Duodenal mucosa (tissue), 2 donors: ENCODE measurements around the gene SUMO2.
A peak's percentile ranks its signal among the peaks of the same experiment; 100 is the strongest.
"Not testable (repeated sequence)": the region's sequence is repeated elsewhere in the genome, so short reads cannot be mapped to it uniquely, and the experiment has no call there.

Experiments
- H3K27ac ChIP-seq: one replicate; pipeline ENCODE4 v1.7.0; 2013; ENCODE audit warnings: low read depth, low read length
- H3K27me3 ChIP-seq, 2 donors: one replicate each; pipeline ENCODE4 v1.7.0; 2013; ENCODE audit warnings: low read length in 2 of 2, control low read depth in 1 of 2; ENCODE audit not compliant: insufficient read depth in 2 of 2, control insufficient read depth in 1 of 2
- H3K36me3 ChIP-seq, 2 donors: one replicate each; pipeline ENCODE4 v1.7.0; 2013; ENCODE audit warnings: low read length in 2 of 2, control low read depth in 1 of 2; ENCODE audit not compliant: insufficient read depth in 2 of 2, control insufficient read depth in 1 of 2
- H3K4me1 ChIP-seq, 2 donors: one replicate each; pipeline ENCODE4 v1.7.0; 2013; ENCODE audit warnings: low read length in 2 of 2, control low read depth in 1 of 2; ENCODE audit not compliant: insufficient read depth in 2 of 2, control insufficient read depth in 1 of 2
- H3K4me3 ChIP-seq, 2 donors: one replicate each; pipeline ENCODE4 v1.7.0; 2013; ENCODE audit warnings: low read length in 2 of 2, low read depth in 1 of 2
- H3K9ac ChIP-seq, 2 donors: one replicate each; pipeline ENCODE4 v1.7.0; 2013; ENCODE audit warnings: low read length in 2 of 2, low read depth in 1 of 2
- H3K9me3 ChIP-seq, 2 donors: one replicate each; pipeline ENCODE4 v1.7.0; 2013; ENCODE audit warnings: low read length in 2 of 2, control low read depth in 1 of 2; ENCODE audit not compliant: control insufficient read depth in 1 of 2

SUMO2 gene

DNA sequence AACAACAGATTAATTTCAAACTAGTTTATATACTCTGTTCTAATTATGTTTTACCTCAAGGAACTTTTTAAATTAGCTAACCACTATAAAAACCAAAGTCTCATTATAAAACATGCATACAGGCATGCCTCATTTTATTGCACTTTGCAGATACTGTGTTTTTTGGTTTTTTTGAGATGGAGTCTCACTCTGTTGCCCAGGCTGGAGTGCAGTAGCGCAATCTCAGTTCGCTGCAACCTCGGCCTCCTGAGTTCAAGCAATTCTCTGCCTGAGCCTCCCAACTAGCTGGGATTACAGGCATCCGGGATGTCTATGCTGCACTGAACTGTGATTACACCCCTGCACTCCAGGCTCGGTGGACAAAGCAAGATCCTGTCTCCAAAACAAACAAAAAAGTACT, 19.7 kb downstream of the SUMO2 start:
- Histone ChIP-seq H3K9ac (no peak overlapping the region), H3K27ac (no peak overlapping the region), H3K4me1 (no peaks in the 10 kb centered on the region), H3K4me3 (no peak overlapping the region), H3K36me3 (peaks cover 0 to 17% of the 10 kb centered on the region in 2 donors), H3K27me3 (no peaks in the 10 kb centered on the region), H3K9me3 (no peaks in the 10 kb centered on the region)

DNA sequence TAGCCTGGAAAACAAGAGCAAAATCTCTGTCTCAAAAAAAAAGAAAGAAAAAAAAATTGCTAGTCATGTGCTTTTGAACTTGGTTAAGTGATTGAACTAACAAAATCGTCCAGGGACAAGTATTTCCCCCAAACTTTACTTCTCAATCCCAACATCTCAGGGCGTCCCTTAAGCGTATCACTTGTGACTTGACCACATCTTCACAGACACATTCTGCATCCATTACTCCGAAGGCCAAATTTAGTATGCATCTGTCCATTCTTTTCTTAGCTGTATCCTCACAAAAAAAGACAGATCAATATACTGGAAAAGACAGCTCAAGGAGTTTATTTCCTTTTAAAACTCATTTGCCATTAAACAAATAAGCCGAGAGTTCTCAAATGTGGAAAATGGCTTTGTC, 22.5 kb downstream of the SUMO2 start:
- no peak overlapping the region for H3K27ac ChIP-seq
- H3K9me3 ChIP-seq = no peaks in the 10 kb centered on the region
- H3K4me1 ChIP-seq = peaks cover 0 to under 1% of the 10 kb centered on the region in 2 donors
- H3K9ac ChIP-seq = no peak overlapping the region
- no peaks in the 10 kb centered on the region for H3K27me3 ChIP-seq
- no peak overlapping the region for H3K4me3 ChIP-seq
- H3K36me3 ChIP-seq = no peaks in the 10 kb centered on the region

DNA sequence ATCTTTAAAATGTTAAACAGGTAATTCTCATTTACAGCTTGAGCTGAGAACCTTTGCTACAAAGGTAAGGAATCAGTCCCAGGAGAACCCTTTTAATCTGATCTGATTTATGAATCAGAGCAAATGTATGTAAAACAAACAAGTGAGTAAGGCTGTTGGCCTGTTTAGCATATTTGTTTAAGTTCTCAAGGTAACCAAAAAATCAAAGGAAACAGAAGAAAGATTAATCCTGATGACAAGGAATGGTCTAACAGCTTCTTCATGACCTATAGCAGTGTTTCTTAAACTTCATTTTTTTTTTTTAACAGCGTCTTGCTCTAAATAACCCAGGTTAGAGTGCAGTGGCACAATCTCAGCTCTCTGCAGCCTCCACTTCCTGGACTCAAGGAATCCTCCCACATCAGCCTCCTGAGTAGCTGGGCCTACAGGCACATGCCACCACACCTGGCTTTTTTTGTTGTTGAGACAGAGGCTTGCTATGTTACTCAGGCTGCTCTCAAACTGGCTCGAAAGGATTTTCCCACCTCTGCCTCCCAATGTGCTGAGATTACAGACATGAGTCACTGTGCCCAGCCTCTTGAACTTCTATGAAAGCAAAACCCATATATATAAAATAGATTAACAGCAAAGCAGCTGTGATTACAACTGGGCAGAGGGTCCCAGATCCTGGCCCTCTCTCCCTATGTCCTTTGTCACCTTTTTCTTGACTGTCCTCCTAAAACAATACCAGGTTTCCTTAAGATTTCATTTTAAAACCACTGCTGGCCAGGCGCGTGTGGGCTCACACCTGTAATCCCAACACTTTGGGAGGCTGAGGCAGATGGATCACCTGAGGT, 23.3 kb downstream of the SUMO2 start:
- Histone ChIP-seq H3K27ac (peak overlapping the region; percentile 37), H3K9me3 (no peaks in the 10 kb centered on the region), H3K9ac (no peak overlapping the region), H3K4me3 (no peak overlapping the region), H3K36me3 (no peaks in the 10 kb centered on the region), H3K27me3 (no peaks in the 10 kb centered on the region), H3K4me1 (peaks cover 5 to 7% of the 10 kb centered on the region in 2 donors)

DNA sequence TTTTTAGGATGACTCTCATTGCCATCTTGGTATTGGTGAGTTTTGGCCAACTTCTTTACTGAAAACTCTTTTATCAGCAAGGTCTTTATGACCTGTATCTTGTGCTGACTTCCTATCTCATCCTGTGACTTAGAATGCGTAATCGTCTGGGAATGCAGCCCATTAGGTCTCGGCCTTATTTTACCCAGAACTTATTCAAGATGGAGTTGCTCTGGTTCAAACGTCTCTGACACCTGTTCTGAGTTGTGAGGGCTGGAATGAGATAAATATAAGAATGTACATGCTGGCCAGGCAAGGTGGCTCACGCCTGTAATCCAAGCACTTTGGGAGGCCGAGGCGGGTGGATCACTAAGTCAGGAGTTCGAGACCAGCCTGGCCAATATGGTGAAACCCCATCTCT, 24.3 kb downstream of the SUMO2 start:
- H3K27me3 ChIP-seq, H3K9ac ChIP-seq, H3K27ac ChIP-seq: not testable (repeated sequence)

DNA sequence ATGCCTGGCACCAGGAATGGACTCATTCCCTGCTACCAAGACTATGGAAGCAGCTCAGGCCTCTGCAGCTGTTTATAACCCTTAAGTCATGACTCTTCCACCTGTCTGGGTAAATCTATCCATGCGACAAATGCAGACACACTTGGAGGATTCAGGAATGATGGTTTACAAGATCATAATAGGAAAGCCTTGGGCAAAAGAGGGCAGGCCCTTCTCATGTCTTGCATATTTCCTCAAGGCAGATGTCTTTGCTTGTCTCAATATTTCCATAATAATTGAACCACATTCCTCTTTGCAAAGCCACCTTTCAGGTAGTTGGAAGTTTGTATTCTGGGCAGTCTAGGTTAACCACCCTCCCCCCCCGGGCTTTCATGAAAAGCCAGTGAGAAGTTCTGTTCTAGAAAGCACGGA, 27.6 kb downstream of the SUMO2 start:
- H3K36me3 ChIP-seq = no peaks in the 10 kb centered on the region
- no peaks in the 10 kb centered on the region for H3K27me3 ChIP-seq
- no peak overlapping the region for H3K9ac ChIP-seq
- H3K4me1 ChIP-seq = peaks cover 17 to 22% of the 10 kb centered on the region in 2 donors
- no peaks in the 10 kb centered on the region for H3K9me3 ChIP-seq
- H3K4me3 ChIP-seq = peak overlapping the region in 1 of 2 donors; percentile 21
- H3K27ac ChIP-seq = no peak overlapping the region

More for the DNA sequence above, 24.3 kb downstream of the SUMO2 start:
- not testable (repeated sequence) for H3K36me3 ChIP-seq, H3K9me3 ChIP-seq, H3K4me1 ChIP-seq, H3K4me3 ChIP-seq

DNA sequence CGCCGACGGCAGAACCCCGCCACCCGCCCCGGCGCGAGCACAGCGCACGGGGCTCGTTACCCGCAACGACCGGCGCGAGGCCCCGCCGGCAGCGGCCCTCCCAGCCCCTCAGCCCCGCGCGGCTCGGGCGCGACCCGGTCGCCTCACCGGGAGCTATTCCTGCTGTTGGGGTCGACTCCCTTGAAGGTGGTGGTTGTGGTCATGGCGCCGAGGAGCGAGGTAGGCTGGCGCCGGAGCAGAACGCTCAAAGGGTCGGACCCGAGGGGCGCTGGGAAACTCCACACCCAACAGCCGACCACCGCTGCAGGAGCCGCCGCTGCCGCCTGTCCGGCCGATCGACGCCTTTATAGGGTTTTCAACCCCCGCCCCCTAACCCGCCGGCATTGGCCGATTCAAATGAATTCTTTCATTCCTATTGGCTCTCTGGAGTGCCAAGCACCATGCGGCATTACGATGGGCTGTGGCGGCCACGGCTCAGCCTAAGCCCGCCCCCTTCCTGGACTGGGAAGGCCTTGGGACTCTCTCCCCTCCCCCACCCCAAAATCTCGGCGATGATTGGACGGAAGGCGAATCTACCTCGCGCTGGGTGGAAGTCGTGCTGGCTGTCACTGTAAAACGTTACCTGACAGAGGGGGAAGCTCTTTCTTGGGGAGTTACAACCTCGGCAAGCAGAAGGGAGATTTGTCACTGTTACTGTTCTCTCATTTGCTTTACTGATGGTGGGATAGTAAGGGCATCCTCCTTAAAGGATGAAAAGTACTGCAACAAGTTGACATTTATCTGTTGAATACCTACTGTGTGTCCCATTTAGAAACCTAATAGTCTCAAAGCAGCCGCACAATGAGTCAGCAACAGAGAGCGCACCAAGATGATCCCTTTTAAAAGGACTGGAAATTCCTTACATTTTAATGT, 28.3 kb downstream of the SUMO2 start, which contains the start of gene JPT1:
Gene JPT1 (minus strand): TSS at position 318 of the 912 bp plus-strand sequence. CDS start 115 bp downstream, at position 203.
- H3K9ac ChIP-seq = peak within 1 kb of the TSS; percentile 89 to 91
- peak within 1 kb of the TSS; percentile 53 for H3K27ac ChIP-seq
- H3K4me1 ChIP-seq = peaks cover 22 to 23% of the 10 kb centered on the region in 2 donors
- H3K27me3 ChIP-seq = no peaks in the 10 kb centered on the region
- peak within 1 kb of the TSS; percentile 81 to 93 for H3K4me3 ChIP-seq
- no peaks in the 10 kb centered on the region for H3K36me3 ChIP-seq
- H3K9me3 ChIP-seq = no peaks in the 10 kb centered on the region

DNA sequence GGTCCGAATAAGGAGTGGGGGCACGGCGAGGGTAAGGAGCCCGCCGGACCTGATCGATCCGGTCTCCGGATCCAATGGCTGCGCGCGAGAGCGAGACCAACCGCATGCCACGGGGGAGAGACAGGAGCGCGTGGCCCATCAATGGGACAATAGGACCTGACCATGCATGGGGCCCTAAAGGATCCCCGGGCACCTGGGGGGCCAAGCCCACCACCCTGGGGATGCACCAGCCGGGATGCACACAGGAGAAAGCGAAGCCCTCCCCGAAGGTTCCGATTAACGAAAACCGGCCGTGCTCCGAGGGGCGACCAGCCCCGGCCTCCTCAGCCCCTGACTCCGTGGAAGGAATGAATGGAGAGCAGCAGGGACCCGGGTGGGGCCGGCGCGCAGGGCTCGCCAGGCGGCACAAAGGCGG, 29.0 kb downstream of the SUMO2 start:
- no peaks in the 10 kb centered on the region for H3K9me3 ChIP-seq
- H3K4me1 ChIP-seq = peaks cover 25% of the 10 kb centered on the region in 2 donors
- H3K4me3 ChIP-seq = peak overlapping the region; percentile 81 to 93
- no peaks in the 10 kb centered on the region for H3K36me3 ChIP-seq
- H3K27me3 ChIP-seq = no peaks in the 10 kb centered on the region
- H3K9ac ChIP-seq = peak overlapping the region; percentile 89 to 91
- H3K27ac ChIP-seq = no peak overlapping the region

DNA sequence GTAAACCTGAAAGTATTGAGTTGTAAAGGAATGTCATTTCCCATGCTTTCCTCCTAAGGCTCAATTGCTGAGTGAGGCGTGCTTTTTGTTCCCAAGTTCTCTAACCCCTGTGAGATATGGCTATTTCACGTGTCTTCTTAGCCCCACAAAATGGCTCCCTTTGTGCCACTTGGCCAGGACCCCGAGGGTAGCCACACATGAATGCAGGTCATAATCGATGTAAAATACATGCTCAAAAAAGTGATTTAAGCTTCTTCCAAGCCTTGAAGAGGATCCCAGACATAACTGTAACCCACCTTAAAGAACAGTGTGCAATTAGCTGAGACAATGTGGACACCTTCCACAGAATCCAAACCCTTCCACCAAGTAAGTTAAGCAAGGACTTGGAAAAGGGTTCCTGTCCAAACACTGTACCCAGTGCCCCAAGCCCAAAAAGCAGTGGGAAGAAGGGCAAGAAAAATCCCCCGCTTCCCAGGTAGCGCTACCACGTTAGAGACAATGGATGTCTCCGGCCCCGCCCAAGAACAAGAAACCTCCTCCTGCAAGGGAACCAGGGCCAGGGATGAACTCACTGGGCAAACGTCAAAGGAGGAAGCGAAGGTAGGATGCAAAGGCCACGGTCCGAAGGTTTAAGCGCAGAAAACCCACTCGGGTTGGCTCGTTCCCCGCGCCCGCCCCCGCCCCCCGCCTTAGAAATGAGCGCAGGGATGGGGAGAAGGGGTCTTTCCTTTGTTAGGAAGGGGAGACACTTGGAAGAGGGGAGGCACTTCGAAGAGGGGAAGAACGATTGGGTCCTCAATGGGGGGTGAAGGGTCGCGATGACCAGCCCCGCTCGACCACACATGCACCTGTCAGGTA, 29.6 kb downstream of the SUMO2 start:
- Histone ChIP-seq H3K9ac (peak overlapping the region; percentile 89 to 91), H3K27ac (peak overlapping the region; percentile 36)

DNA sequence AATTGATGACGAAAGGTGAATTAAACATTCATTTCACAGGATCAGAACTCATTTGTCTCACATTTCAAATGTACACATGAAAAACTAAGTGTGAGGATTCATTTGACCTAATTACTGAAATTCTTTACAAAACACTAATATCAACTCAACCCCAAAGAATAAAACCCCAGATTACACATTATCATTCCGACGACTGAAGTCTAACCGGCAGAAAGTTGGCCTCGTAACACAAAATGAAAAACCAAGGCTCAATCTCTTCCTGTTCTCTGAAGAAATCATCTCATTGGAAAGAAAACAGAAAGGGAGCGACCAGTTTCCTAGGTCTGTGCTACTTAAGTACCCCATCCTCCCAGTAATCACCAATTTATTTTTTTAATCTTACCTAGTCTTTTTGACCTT, 30.2 kb downstream of the SUMO2 start:
- peak overlapping the region; percentile 81 to 93 for H3K4me3 ChIP-seq
- peak overlapping the region; percentile 89 to 91 for H3K9ac ChIP-seq
- no peaks in the 10 kb centered on the region for H3K27me3 ChIP-seq
- H3K36me3 ChIP-seq = peaks cover 2% of the 10 kb centered on the region in 2 donors
- H3K9me3 ChIP-seq = no peaks in the 10 kb centered on the region
- peaks cover 32 to 38% of the 10 kb centered on the region in 2 donors for H3K4me1 ChIP-seq
- no peak overlapping the region for H3K27ac ChIP-seq

More for the DNA sequence above, 29.6 kb downstream of the SUMO2 start:
- Histone ChIP-seq H3K4me1 (peaks cover 31 to 32% of the 10 kb centered on the region in 2 donors), H3K27me3 (no peaks in the 10 kb centered on the region), H3K9me3 (no peaks in the 10 kb centered on the region), H3K4me3 (peak overlapping the region; percentile 81 to 93), H3K36me3 (no peaks in the 10 kb centered on the region)
